AG04449 (cell line): ENCODE measurements around the gene NFIL3.

ENCODE experiments used
- CTCF ChIA-PET: fragments of 350-600 bp; formaldehyde crosslinking; extraction: SDS; loops from one replicate; lab custom pipeline; 2021; ENCODE audit warnings: antibody characterized with exemption; lab: Yijun Ruan, JAX
- POLR2A ChIA-PET: fragments of 400-600, 350-600 bp; formaldehyde crosslinking; extraction: SDS; loops from one replicate; lab custom pipeline; 2020; ENCODE audit warnings: antibody characterized with exemption, inconsistent platforms; lab: Yijun Ruan, JAX
- DNase-seq: peaks from one replicate; pipeline ENCODE4 v3.0.0-alpha.2; 2010; ENCODE audit warnings: low read depth, low spot score
- H3K4me3 ChIP-seq: 2 replicates; pipeline ENCODE4 v1.5.1; 2011; ENCODE audit warnings: low read depth, mild to moderate bottlenecking, control low read depth, low read length
- CTCF ChIP-seq: IDR thresholded peaks from one replicate; pipeline ENCODE4 v1.5.1; 2011; ENCODE audit warnings: mild to moderate bottlenecking, moderate library complexity, low read length, control low read depth, inconsistent platforms; ENCODE audit not compliant: insufficient read depth; ENCODE audit errors: missing control alignments

NFIL3 gene

GRCh38 chr9:91412941-91413340, 10.7 kb downstream of the NFIL3 start:
- TF ChIP-seq CTCF = no peak
- H3K4me3 ChIP-seq = no peak overlapping the region
- no peak for DNase-seq
- ChIA-PET CTCF (interaction anchor here (1.3 kb wide), 1 partner anchor 9 kb away, joined by 3 read pairs; no protein-coding TSS in a partner anchor), POLR2A (no interaction called here)

- POLR2A ChIA-PET = no interaction called here
Observed at GRCh38 chr9:91411096-91411771, 12.4 kb downstream of the NFIL3 start.

GRCh38 chr9:91410161-91410560, 13.5 kb downstream of the NFIL3 start:
- no peak for DNase-seq
- CTCF ChIA-PET = interaction anchor here (1.0 to 2.0 kb wide), 5 partner anchors 13 to 495 kb away, joined by 3 to 7 read pairs (median 6); no protein-coding TSS in a partner anchor
- no peak overlapping the region for H3K4me3 ChIP-seq
- TF ChIP-seq CTCF = no peak
- POLR2A ChIA-PET = no interaction called here

More at GRCh38 chr9:91411096-91411771, 12.4 kb downstream of the NFIL3 start:
- CTCF ChIA-PET = interaction anchor here (1.0 to 2.0 kb wide), 5 partner anchors 14 to 497 kb away, joined by 3 to 7 read pairs (median 6); no protein-coding TSS in a partner anchor
- TF ChIP-seq CTCF = no peak
- no peak overlapping the region for H3K4me3 ChIP-seq
- no peak for DNase-seq

GRCh38 chr9:91408475-91408874, 15.2 kb downstream of the NFIL3 start:
- no peak overlapping the region for H3K4me3 ChIP-seq
- CTCF ChIA-PET = no interaction called here
- no peak for DNase-seq
- POLR2A ChIA-PET = no interaction called here
- no peak for TF ChIP-seq CTCF

- no peak overlapping the region for H3K4me3 ChIP-seq
- TF ChIP-seq CTCF = no peak
- ChIA-PET CTCF (no interaction called here), POLR2A (no interaction called here)
- DNase-seq = no peak
Observed at GRCh38 chr9:91407580-91408318, 15.9 kb downstream of the NFIL3 start.
